HG02943 (cell line): ENCODE measurements around the gene CALU.

Experiments used
- ATAC-seq: cut with Tn5 transposase; IDR thresholded peaks from one replicate; pipeline ENCODE4 v1.9.1; 2021; ENCODE audit warnings: mild to moderate bottlenecking, low read depth, moderate library complexity; ENCODE audit not compliant: unreplicated experiment

Gene CALU

DNA sequence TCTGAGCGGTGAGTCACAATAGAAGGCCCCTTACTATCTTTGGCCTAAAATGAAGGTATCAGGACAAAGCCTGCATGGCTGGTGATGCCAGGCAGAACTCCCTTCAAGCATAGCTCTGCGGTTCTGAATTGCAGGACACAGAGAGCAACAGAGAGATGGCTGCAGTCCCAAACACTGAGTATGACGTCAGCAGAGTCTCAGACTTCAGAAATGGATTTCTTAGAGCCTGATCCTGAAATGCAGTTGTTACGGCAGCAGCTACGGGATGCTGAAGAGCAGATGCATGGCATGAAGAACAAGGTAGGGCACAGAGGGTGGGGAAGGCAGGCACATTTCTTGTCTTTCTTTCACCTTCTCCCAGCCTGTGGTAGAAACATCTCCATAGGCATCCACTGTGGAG is 66.1 kb downstream of the CALU start:
- no peak for ATAC-seq

DNA sequence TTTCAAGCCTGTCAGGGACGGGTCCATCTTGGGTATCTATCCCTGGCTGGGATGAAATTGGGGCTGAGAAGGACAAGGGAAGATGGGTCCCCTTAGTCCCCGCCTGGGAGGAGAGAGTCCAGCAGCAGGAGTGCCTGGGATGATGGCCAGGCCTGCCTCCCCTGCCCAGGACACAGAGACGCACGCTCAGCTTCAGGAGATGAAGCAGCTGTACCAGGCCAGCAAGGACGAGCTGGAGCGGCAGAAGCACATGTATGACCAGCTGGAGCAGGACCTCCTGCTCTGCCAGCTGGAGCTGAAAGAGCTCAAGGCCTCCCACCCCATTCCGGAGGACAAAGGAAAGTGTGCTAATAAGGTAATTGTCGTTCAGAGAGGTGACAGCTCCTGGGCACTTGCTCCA is 68.0 kb downstream of the CALU start:
- ATAC-seq, result no peak

DNA sequence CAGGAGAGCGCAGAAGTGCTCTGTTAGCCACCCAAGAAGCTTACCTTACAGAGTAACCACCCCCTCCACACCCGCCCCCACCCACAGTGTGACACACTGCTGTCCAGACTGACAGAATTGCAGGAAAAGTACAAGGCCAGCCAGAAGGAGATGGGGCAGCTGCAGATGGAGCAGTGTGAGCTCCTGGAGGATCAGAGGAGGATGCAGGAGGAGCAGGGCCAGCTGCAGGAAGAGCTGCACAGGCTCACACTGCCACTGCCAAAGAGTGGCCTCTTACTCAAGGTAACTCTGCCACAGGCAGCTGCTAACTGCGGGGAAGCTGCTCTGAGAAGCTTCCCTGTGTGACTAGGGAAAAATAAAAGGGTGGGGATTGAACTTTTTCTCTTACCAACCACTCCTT is 70.2 kb downstream of the CALU start:
- ATAC-seq, result no peak

DNA sequence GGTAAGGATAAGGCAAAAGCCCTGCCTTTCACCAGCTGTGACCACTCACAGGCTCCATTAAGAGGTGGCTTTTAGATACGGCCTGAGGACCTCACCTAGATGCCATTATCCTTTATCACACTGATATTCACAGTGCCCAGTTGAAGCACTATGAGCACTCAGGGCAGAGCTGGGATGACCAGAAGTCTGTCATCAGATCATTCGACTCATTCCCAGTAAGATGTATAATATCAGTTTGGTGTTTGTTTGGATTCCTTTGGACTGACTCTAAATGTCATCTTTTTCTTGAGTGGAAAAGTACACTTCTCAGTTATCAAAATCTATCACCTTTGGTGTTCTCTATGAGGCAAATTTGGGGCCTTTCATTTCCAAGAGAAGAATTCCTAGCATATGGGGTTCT is 71.3 kb downstream of the CALU start:
- no peak for ATAC-seq

DNA sequence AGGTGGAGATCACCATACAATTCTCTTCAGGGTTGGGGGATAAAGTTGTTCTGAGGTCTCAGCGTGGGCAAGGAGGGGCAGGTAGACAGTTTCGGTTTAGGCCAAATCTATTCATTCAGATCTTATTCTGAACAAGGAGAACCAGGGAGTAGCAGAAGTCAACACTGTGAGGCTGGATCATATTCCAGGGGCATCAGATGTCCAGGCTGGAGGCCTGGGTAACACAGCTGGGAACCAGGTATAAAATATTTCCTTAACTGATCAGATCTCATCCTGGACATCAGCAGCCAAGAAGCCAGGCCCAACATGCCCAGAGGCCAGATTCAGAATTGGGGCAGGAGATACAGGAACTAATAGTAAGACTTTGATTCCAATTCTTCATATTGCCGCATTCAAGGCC is 71.8 kb downstream of the CALU start:
- no peak for ATAC-seq

DNA sequence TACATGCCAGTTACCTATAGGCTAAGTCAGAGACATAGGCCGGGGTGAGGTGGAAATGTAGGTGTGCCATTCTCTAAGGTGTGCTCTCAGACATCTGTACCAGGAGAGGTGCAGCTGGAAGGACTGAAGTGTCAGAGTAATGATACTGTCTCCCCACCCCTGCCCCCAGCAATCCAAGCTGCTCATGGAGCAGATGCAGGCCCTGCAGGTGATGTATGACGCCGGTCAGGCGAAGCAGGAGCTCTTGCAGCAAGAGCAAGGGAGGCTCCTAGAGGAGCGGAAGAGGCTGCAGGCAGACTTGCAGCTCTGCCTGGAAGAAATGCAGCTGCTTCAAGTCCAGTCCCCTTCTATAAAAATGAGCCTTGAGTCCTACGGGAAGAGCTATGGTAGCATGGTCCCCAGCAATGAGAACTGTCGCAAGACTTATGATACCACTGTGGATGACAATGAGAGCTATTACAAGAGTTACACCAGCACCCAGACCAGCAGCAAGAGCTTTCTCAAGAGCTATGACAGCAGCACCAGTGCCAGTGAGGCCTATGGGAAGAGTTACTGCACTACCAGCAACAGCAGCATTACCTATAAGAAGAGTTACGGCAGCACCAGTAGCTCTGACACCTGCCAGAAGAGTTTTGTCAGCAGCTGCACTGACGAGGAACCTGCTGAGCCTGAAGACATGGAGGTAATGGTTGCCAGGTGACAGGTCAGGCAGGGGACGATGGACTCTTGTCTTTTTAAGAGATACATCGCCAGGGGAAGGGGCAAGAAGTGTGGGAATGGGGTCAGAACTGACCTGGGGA is 72.7 kb downstream of the CALU start:
- no peak for ATAC-seq

DNA sequence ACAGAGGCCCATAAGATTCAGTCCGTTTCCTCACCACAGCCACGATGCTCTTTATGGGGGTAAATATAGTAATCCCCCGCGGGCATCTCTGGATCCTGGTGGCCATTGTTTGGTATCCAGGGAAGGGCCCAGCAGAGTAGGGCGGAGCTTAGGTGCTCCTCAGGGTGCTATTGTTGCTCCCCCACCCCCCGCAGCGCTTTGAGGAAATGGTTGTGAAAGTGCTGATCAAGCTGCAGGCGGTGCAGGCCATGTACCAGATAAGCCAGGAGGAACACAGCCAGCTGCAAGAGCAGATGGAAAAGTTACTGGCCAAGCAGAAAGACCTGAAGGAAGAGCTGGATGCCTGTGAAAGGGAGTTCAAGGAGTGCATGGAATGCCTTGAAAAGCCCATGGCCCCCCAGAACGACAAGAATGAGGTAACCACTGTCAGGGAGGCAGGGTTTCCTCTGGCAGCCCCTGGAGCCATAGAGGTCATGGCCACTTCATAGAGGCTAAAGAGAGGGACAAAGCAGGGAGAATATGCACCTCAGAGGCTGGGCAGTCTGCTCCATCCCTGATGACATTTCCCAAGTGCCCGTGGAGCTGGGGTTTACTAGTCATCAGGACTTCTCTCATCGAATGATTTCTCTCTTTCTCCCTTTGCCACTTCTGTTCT is 73.5 kb downstream of the CALU start:
- ATAC-seq, result no peak

DNA sequence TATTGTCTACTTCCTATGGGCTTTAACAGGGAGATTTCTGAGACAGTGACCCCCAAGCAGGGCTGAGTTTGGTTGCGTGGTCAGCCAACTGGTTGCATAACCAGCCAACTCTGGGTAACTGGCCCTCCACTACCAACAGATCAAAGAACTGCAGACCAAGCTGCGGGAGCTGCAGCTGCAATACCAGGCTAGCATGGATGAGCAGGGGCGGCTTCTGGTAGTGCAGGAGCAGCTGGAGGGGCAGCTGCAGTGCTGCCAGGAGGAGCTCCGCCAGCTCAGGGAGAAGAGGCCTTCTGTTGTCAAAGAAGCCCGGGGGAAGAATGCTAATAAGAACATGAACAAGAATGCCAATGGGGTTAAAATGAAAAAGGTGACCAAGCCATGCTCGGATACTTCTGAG is 75.3 kb downstream of the CALU start:
- no peak for ATAC-seq

DNA sequence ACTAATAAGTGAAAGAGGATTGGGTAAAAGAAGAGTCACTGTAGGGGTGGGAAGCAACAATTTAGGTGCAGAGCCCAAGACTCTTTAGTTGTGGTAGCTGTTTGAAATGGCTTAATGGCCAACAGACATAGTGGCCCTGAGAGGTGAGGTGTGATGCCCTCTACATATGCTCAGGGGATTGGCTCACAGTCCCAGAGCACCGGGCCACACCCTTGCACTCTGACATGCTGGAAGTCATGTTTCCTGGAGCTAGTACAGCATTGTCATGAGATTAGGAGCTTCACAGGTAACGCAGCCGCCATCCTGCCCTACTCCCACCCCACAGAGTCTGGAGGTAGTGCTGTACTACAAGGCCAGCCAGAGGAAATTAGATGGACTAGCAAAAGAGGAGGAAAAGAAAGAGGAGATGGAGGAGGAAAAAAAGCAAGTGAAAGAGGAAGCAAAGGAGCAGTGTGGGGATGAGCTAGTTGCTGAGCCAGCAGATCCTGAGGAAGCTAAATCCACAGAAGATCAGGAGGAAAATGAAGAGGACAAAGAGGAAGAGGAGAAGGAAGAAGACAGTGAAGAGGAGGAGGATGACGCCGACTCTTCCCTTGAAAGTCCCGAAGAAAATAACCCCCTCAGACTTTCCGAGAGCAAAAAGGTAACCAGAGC is 76.3 kb downstream of the CALU start:
- ATAC-seq, result no peak

DNA sequence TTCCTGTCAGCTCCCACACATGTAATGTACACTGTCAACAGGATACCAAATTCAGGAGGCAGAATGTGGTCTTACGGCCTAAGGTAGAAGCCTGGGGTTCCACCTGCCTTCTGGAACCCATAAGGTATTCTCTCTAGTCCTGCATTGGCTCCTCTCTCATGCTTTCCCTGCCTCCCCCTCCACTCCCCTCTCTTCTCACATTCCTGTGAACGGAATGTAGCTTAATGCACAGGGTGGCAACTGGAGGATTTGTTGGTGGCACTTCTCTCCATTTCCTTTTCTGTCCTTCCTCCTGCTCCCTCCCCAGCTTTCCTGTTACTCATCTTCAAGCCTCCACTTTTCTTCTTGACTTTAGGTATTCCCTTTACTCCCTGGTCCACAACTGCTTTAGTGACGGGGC is 79.5 kb downstream of the CALU start:
- no peak for ATAC-seq
